ENCODE results near the gene LPCAT1.
"Not testable (repeated sequence)": the region's sequence is repeated elsewhere in the genome, so short reads cannot be mapped to it uniquely, and the experiment has no call there.

LPCAT1 gene

GRCh38 chr5:1523793-1524480, at the start of gene LPCAT1:
Gene LPCAT1 (minus strand): TSS chr5:1523960. CDS start chr5:1523844, 116 bp downstream.
- no peak for FAIRE-seq

GRCh38 chr5:1571875-1572274, 48.1 kb upstream of the LPCAT1 start:
- peak; percentile 58 for FAIRE-seq

- no peak for FAIRE-seq
Observed at GRCh38 chr5:1570975-1571374, 47.2 kb upstream of the LPCAT1 start.

- no peak for FAIRE-seq
Observed at GRCh38 chr5:1568201-1568979, 44.6 kb upstream of the LPCAT1 start.

GRCh38 chr5:1567527-1568200, 43.9 kb upstream of the LPCAT1 start:
- FAIRE-seq = not testable (repeated sequence)

GRCh38 chr5:1565737-1566734, 42.3 kb upstream of the LPCAT1 start:
- FAIRE-seq = no peak

GRCh38 chr5:1564824-1565736, 41.3 kb upstream of the LPCAT1 start:
- FAIRE-seq = no peak

- FAIRE-seq = no peak
Observed at GRCh38 chr5:1564182-1564748, 40.5 kb upstream of the LPCAT1 start.

- no peak for FAIRE-seq
Observed at GRCh38 chr5:1563617-1564181, 39.9 kb upstream of the LPCAT1 start.

GRCh38 chr5:1563051-1563461, 39.3 kb upstream of the LPCAT1 start:
- FAIRE-seq = no peak

- no peak for FAIRE-seq
Observed at GRCh38 chr5:1562599-1562998, 38.8 kb upstream of the LPCAT1 start.

GRCh38 chr5:1561402-1561929, 37.7 kb upstream of the LPCAT1 start:
- FAIRE-seq = no peak

- not testable (repeated sequence) for FAIRE-seq
Observed at GRCh38 chr5:1560499-1560898, 36.7 kb upstream of the LPCAT1 start.

GRCh38 chr5:1558944-1559343, 35.2 kb upstream of the LPCAT1 start:
- FAIRE-seq = no peak

- no peak for FAIRE-seq
Observed at GRCh38 chr5:1557114-1557873, 33.5 kb upstream of the LPCAT1 start.

GRCh38 chr5:1555808-1556731, 32.3 kb upstream of the LPCAT1 start:
- FAIRE-seq = no peak

- FAIRE-seq = no peak
Observed at GRCh38 chr5:1555011-1555807, 31.4 kb upstream of the LPCAT1 start.

All from colon (tissue), 2 donors.